IMR-90 (cell line): ENCODE data around the gene ARHGAP19.

Experiments
- CTCF ChIP-seq: conservative IDR thresholded peaks from 2 replicates; pipeline ENCODE4 v1.5.1; 2012; ENCODE audit warnings: mild to moderate bottlenecking, low read depth, low read length, improper control_type of control experiment
- FOS ChIP-seq: fragments of 150-350 bp; IDR thresholded peaks from 2 replicates; pipeline ENCODE4 v1.6.1; 2016; ENCODE audit warnings: low read depth, low read length

- TF ChIP-seq FOS (no peak), CTCF (no peak)
Measured at GRCh38 chr10:97213431-97213830, 79.0 kb downstream of the ARHGAP19 start.
